CD4-positive, alpha-beta T cell (primary cell): ENCODE measurements around the gene BTRC. TPM values are rescaled to one million over a fixed set of nuclear protein-coding genes. Genes with fewer than 3 reads are reported as not detected.

Experiments
- ATAC-seq: fragments of 200-7000 bp; cut with Tn5 transposase; one replicate; pipeline ENCODE4 v1.10.0; 2022; ENCODE audit warnings: mild to moderate bottlenecking; ENCODE audit not compliant: poor library complexity
- CTCF ChIA-PET: fragments of 350-600 bp; sonication (Branson Sonifier 250); formaldehyde crosslinking; loops from one replicate; lab custom pipeline; 2021; ENCODE audit warnings: antibody characterized with exemption, inconsistent platforms; lab: Charles Lee
- POLR2A ChIA-PET: fragments of 350-600 bp; sonication (Branson Sonifier 250); formaldehyde crosslinking; loops from one replicate; lab custom pipeline; 2021; ENCODE audit warnings: antibody characterized with exemption, inconsistent platforms; lab: Charles Lee
- DNase-seq, 14 experiments: peaks; one replicate each; pipeline ENCODE4 v3.0.0-alpha.2; 2013 to 2020; ENCODE audit warnings: mixed read lengths in 2 of 14
- H3K27ac ChIP-seq, 2 donors: one replicate each; pipeline versions ENCODE4 v1.5.1 to v1.7.0; 2013; ENCODE audit warnings: low read length in 2 of 2, low read depth in 1 of 2, mild to moderate bottlenecking in 1 of 2
- H3K27me3 ChIP-seq, 2 experiments: 1 replicate in 1 of 2; 2 replicates in 1 of 2; pipeline versions ENCODE4 v1.6.1 to v1.7.0; 2013; ENCODE audit warnings: low read length in 2 of 2, control low read depth in 1 of 2, mild to moderate bottlenecking in 1 of 2, moderate library complexity in 1 of 2; ENCODE audit not compliant: insufficient read depth in 2 of 2, control insufficient read depth in 1 of 2
- H3K36me3 ChIP-seq: one replicate; pipeline ENCODE4 v1.6.1; 2013; ENCODE audit warnings: low read length, control low read depth; ENCODE audit not compliant: insufficient read depth
- H3K4me1 ChIP-seq: one replicate; pipeline ENCODE4 v1.6.1; 2013; ENCODE audit warnings: low read length, control low read depth; ENCODE audit not compliant: insufficient read depth
- H3K4me3 ChIP-seq: one replicate; pipeline ENCODE4 v1.5.1; 2013; ENCODE audit warnings: mild to moderate bottlenecking, low read length, moderate library complexity
- H3K9me3 ChIP-seq, 2 experiments: 1 replicate in 1 of 2; 2 replicates in 1 of 2; pipeline versions ENCODE4 v1.6.1 to v1.7.0; 2013; ENCODE audit warnings: low read length in 2 of 2, mild to moderate bottlenecking in 2 of 2, control low read depth in 1 of 2, moderate library complexity in 1 of 2; ENCODE audit not compliant: control insufficient read depth in 1 of 2, insufficient read depth in 1 of 2
- H3K27ac Mint-ChIP-seq: one replicate; pipeline ENCODE4 v1.8.0; 2020; ENCODE audit warnings: mixed read lengths
- H3K27me3 Mint-ChIP-seq: one replicate; pipeline ENCODE4 v1.8.0; 2021; ENCODE audit warnings: mixed read lengths
- H3K36me3 Mint-ChIP-seq: one replicate; pipeline ENCODE4 v1.8.0; 2021; ENCODE audit warnings: low read depth, mixed read lengths
- H3K4me1 Mint-ChIP-seq: one replicate; pipeline ENCODE4 v1.8.0; 2021; ENCODE audit warnings: low read depth, mixed read lengths
- H3K4me3 Mint-ChIP-seq: one replicate; pipeline ENCODE4 v1.8.0; 2020; ENCODE audit warnings: mild to moderate bottlenecking, mixed read lengths
- H3K9me3 Mint-ChIP-seq: one replicate; pipeline ENCODE4 v1.8.0; 2020; ENCODE audit warnings: mixed read lengths
- CTCF ChIP-seq: fragments of 200-600 bp; IDR thresholded peaks from one replicate; pipeline ENCODE4 v1.8.0; 2022; ENCODE audit warnings: antibody characterized with exemption, mild to moderate bottlenecking
- intact Hi-C, 2 experiments: fragments of 100-400 bp; cut with DNase I in 1 of 2; cut with micrococcal nuclease in 1 of 2; formaldehyde crosslinking; loops; one replicate each; pipeline versions ENCODE4 v1.15.1 to v1.9.0; 2023 to 2025; cut with DNase I, micrococcal nuclease
- total RNA-seq, 174 experiments: library from RNA in 2 of 174; stranded (reverse) in 2 of 174; gene quantifications; one replicate each; pipeline ENCODE4 v1.2.3 and lab custom pipeline; 2021 to 2026

Gene BTRC
- total RNA-seq, 2 experiments from 2014 or later, result 13.1 to 13.2 TPM

GRCh38 chr10:101576211-101576863 is 222.4 kb downstream of the BTRC start:
- intact Hi-C loops, result no loop called here
- Histone ChIP-seq H3K27me3 (no peaks in the 10 kb centered on the region), H3K27ac (no peak overlapping the region), H3K9me3 (peaks cover 0 to 8% of the 10 kb centered on the region in 2 experiments), H3K36me3 (peaks cover 41% of the 10 kb centered on the region), H3K4me1 (no peaks in the 10 kb centered on the region), H3K4me3 (no peak overlapping the region)
- no peaks in the 10 kb centered on the region for H3K4me1 Mint-ChIP-seq
- H3K9me3 Mint-ChIP-seq, result no peaks in the 10 kb centered on the region
- H3K4me3 Mint-ChIP-seq, result no peak overlapping the region
- no peak for DNase-seq
- CTCF ChIA-PET, result interaction anchor here (2.0 kb wide), 1 partner anchor 434 kb away, joined by 7 read pairs; no protein-coding TSS in a partner anchor
- H3K36me3 Mint-ChIP-seq, result peaks cover 25% of the 10 kb centered on the region
- TF ChIP-seq CTCF, result no peak
- ATAC-seq, result no peak
- POLR2A ChIA-PET, result no interaction called here
- H3K27ac Mint-ChIP-seq, result no peak overlapping the region
- no peaks in the 10 kb centered on the region for H3K27me3 Mint-ChIP-seq

DNA sequence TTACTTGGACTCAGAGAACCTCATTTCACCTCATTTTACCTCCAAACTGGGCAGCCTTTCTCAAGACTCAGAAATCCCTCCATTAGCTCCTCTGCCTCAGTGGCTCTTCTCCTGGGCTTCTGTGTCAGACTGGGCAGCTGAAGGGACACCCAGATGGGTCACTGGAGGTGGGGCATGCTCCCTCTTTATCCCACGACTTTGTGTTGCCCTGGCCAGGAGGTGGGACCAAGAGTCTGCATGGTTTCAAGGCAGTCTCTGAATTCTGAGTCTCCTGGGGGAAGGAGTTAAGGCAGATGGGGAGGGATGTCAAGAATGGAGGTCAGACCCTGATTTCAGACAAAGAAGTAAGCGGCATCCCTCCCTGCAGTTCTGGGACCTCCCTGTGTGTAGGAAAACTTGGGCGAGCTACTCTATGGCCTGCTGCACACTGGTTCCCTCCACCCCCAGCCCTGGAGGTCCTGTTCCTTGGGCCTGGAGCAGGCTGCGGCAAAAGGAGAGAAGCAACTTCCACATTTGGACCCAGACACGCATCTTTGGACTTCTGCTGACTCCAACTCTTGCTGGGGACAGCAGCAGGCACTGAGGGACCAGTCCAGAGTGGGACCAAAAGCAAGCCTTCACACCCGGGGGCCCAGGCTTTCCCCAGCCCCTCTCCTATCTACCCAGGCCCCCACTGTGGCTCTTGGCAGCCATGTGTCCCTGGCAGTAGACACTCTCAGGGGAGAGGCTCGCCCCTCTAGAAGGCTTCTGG is 223.3 kb downstream of the BTRC start:
- H3K36me3 Mint-ChIP-seq, result peaks cover 35% of the 10 kb centered on the region
- Histone ChIP-seq H3K4me1 (no peaks in the 10 kb centered on the region), H3K27ac (no peak overlapping the region), H3K27me3 (no peaks in the 10 kb centered on the region), H3K4me3 (no peak overlapping the region), H3K9me3 (peaks cover 0 to 8% of the 10 kb centered on the region in 2 experiments), H3K36me3 (peaks cover 43% of the 10 kb centered on the region)
- POLR2A ChIA-PET, result no interaction called here
- intact Hi-C loops, result no loop called here
- H3K27ac Mint-ChIP-seq, result no peak overlapping the region
- CTCF ChIA-PET, result interaction anchor here (2.0 kb wide), 1 partner anchor 435 kb away, joined by 7 read pairs; no protein-coding TSS in a partner anchor
- DNase-seq, result no peak
- no peaks in the 10 kb centered on the region for H3K4me1 Mint-ChIP-seq
- H3K4me3 Mint-ChIP-seq, result no peak overlapping the region
- H3K27me3 Mint-ChIP-seq, result no peaks in the 10 kb centered on the region
- no peak for TF ChIP-seq CTCF
- H3K9me3 Mint-ChIP-seq, result no peaks in the 10 kb centered on the region
- ATAC-seq, result no peak

GRCh38 chr10:101578192-101578591 is 224.2 kb downstream of the BTRC start:
- H3K36me3 ChIP-seq, result peaks cover 51% of the 10 kb centered on the region
- H3K27me3 Mint-ChIP-seq, result no peaks in the 10 kb centered on the region

More at GRCh38 chr10:101578192-101578591, 224.2 kb downstream of the BTRC start:
- Mint-ChIP-seq H3K4me1 (no peaks in the 10 kb centered on the region), H3K36me3 (peaks cover 39% of the 10 kb centered on the region), H3K9me3 (no peaks in the 10 kb centered on the region), H3K4me3 (no peak overlapping the region), H3K27ac (no peak overlapping the region)
- CTCF ChIA-PET, result no interaction called here
- POLR2A ChIA-PET, result interaction anchor here (1.4 kb wide), 1 partner anchor 10 kb away, joined by 8 read pairs; the partner anchor contains the start of genes DPCD and POLL
- peaks cover 0 to 4% of the 10 kb centered on the region in 2 experiments for H3K9me3 ChIP-seq
- intact Hi-C loops, result no loop called here
- no peak overlapping the region for H3K4me3 ChIP-seq
- no peaks in the 10 kb centered on the region for H3K27me3 ChIP-seq
- ATAC-seq (no peak), DNase-seq (no peak)
- H3K4me1 ChIP-seq, result no peaks in the 10 kb centered on the region
- H3K27ac ChIP-seq, result no peak overlapping the region
- TF ChIP-seq CTCF, result no peak
